HepG2 (cell line): ENCODE data around the gene OCLN. TPM values are rescaled to one million over a fixed set of nuclear protein-coding genes. Genes with fewer than 3 reads are reported as not detected.

Experiments
- ATAC-seq: fragments of 200-7000 bp; cut with Tn5 transposase; 3 replicates; pipeline ENCODE4 v1.9.1; 2020; ENCODE audit warnings: mild to moderate bottlenecking, moderate library complexity
- BruUV-seq: library from RNA; stranded (reverse); fragments of 400-500 nt; replicated peaks from 2 replicates; lab custom pipeline; 2021; lab: Mats Ljungman, UMichigan
- CTCF ChIA-PET: fragments of 300-600 bp; formaldehyde crosslinking; extraction: SDS; loops from one replicate; lab custom pipeline; 2021; ENCODE audit warnings: low total read pairs, inconsistent platforms, low intra/inter-chr PET ratio; lab: Yijun Ruan, JAX
- POLR2A ChIA-PET: fragments of 350-600 bp; sonication (Branson Sonifier 250); formaldehyde crosslinking; loops from one replicate; lab custom pipeline; 2020; ENCODE audit warnings: antibody characterized with exemption, inconsistent platforms; lab: Yijun Ruan, JAX
- DNase-seq: peaks from one replicate; pipeline ENCODE4 v3.0.0-alpha.2; 2015; ENCODE audit warnings: low spot score
- FAIRE-seq: peaks from 3 replicates; lab custom pipeline; 2011; peaks lifted over from hg19 to GRCh38; lab: Jason Lieb, UNC
- H2AFZ ChIP-seq: one replicate; pipeline ENCODE4 v1.6.1; 2011; ENCODE audit warnings: low read length, inconsistent platforms
- H3K27ac ChIP-seq: fragments of 300-600 bp; 3 replicates; pipeline ENCODE4 v1.8.0; 2011; ENCODE audit warnings: mixed run types, mild to moderate bottlenecking, mixed read lengths, low read length, inconsistent platforms; ENCODE audit not compliant: insufficient read depth; ENCODE audit errors: extremely low read length
- H3K27me3 ChIP-seq, 2 experiments: fragments of 200-600 bp in 1 of 2; 2 replicates in 1 of 2; 3 replicates in 1 of 2; pipeline versions ENCODE4 v1.6.0 to v1.8.0; 2011; ENCODE audit warnings: low read length in 2 of 2, mild to moderate bottlenecking in 2 of 2, moderate library complexity in 2 of 2, inconsistent platforms in 1 of 2; ENCODE audit not compliant: insufficient read depth in 2 of 2, control insufficient read depth in 1 of 2
- H3K36me3 ChIP-seq, 2 experiments: fragments of 200-600 bp in 1 of 2; replicated peaks in 1 of 2; 2 replicates in 1 of 2; 3 replicates in 1 of 2; pipeline versions ENCODE4 v1.5.1 to v1.8.0; 2011; ENCODE audit warnings: low read length in 2 of 2, inconsistent platforms in 1 of 2; ENCODE audit not compliant: insufficient read depth in 2 of 2, control insufficient read depth in 1 of 2
- H3K4me1 ChIP-seq: 2 replicates; pipeline ENCODE4 v1.5.1; 2012; ENCODE audit warnings: low read length, inconsistent platforms; ENCODE audit not compliant: insufficient read depth
- H3K4me2 ChIP-seq: 2 replicates; pipeline ENCODE4 v1.6.0; 2011; ENCODE audit warnings: low read depth, low read length, inconsistent platforms
- H3K4me3 ChIP-seq, 3 experiments: fragments of 200-600 bp in 1 of 3; sonication (generic), shearing (Covaris generic) in 1 of 3; replicated peaks in 1 of 3; 2 replicates each; pipeline ENCODE4 v1.5.1; 2011 to 2016; ENCODE audit warnings: low read length in 3 of 3, inconsistent platforms in 2 of 3, low read depth in 2 of 3, mild to moderate bottlenecking in 2 of 3, control low read depth in 1 of 3, mixed read lengths in 1 of 3; ENCODE audit not compliant: insufficient read depth in 1 of 3
- H3K79me2 ChIP-seq: one replicate; pipeline ENCODE4 v1.6.1; 2011; ENCODE audit warnings: low read length, inconsistent platforms; ENCODE audit not compliant: insufficient read depth
- H3K9ac ChIP-seq: 2 replicates; pipeline ENCODE4 v1.6.0; 2011; ENCODE audit warnings: mild to moderate bottlenecking, low read depth, low read length, inconsistent platforms; ENCODE audit not compliant: insufficient read depth
- H3K9me3 ChIP-seq: 2 replicates; pipeline ENCODE4 v1.5.1; 2012; ENCODE audit warnings: mild to moderate bottlenecking, low read length
- H4K20me1 ChIP-seq: 2 replicates; pipeline ENCODE4 v1.6.0; 2011; ENCODE audit warnings: inconsistent platforms, mild to moderate bottlenecking, low read length, moderate library complexity; ENCODE audit not compliant: insufficient read depth
- DMAP1 ChIP-seq: IDR thresholded peaks from 2 replicates; pipeline ENCODE4 v1.6.1; 2016
- KLF6 ChIP-seq: IDR thresholded peaks from 2 replicates; pipeline ENCODE4 v1.8.0; 2016; ENCODE audit warnings: missing biosample characterization, missing genetic modification reagents
- MBD4 ChIP-seq: IDR thresholded peaks from 2 replicates; pipeline ENCODE4 v1.6.1; 2012; ENCODE audit warnings: low read length, inconsistent platforms, borderline replicate concordance
- ZMYM2 ChIP-seq: sonication (generic); formaldehyde crosslinking; IDR thresholded peaks from 2 replicates; pipeline ENCODE4 v1.8.0; 2022; ENCODE audit warnings: mild to moderate bottlenecking, missing genetic modification reagents
- ZNF20 ChIP-seq: sonication (generic); formaldehyde crosslinking; IDR thresholded peaks from 2 replicates; pipeline ENCODE4 v1.4.0; 2020; ENCODE audit warnings: mild to moderate bottlenecking, moderate library complexity, missing genetic modification reagents
- ZNF251 ChIP-seq: sonication (generic); formaldehyde crosslinking; IDR thresholded peaks from 2 replicates; pipeline ENCODE4 v1.9.0; 2021; ENCODE audit warnings: mild to moderate bottlenecking, missing genetic modification reagents
- ZNF280D ChIP-seq: sonication (generic); formaldehyde crosslinking; IDR thresholded peaks from 2 replicates; pipeline ENCODE4 v1.5.1; 2020; ENCODE audit warnings: mild to moderate bottlenecking, missing genetic modification reagents
- ZNF362 ChIP-seq: sonication (generic); formaldehyde crosslinking; IDR thresholded peaks from 2 replicates; pipeline ENCODE4 v1.4.0; 2020; ENCODE audit warnings: missing genetic modification reagents, mild to moderate bottlenecking, borderline replicate concordance
- ZNF557 ChIP-seq: sonication (generic); formaldehyde crosslinking; IDR thresholded peaks from 2 replicates; pipeline ENCODE4 v1.4.0; 2020; ENCODE audit warnings: missing genetic modification reagents
- ZNF709 ChIP-seq: sonication (generic); formaldehyde crosslinking; IDR thresholded peaks from 2 replicates; pipeline ENCODE4 v1.5.0; 2020; ENCODE audit warnings: mild to moderate bottlenecking, missing genetic modification reagents
- WGBS: methylation state at CpG from one replicate; pipeline ENCODE4 v1.1.6; 2017; ENCODE audit warnings: low lambda C conversion rate; 5-methylcytosine and 5-hydroxymethylcytosine counted together
- in situ Hi-C: cut with HindIII; loops from 2 replicates; pipeline ENCODE4 v1.10.0; 2017; ENCODE audit warnings: low pct_unique_long_range_greater_than_20kb; ENCODE audit not compliant: extremely low pct_ligation_motif_present
- intact Hi-C: fragments of 100-400 bp; cut with micrococcal nuclease; formaldehyde crosslinking; loops from one replicate; pipeline ENCODE4 v1.10.0; 2022; ENCODE audit not compliant: unreplicated experiment
- polyA plus RNA-seq, 8 experiments: library from polyadenylated mRNA; depleted of rRNA in 3 of 8; stranded (reverse) in 7 of 8; unstranded in 1 of 8; fragments of >200 nt; fragmentation: Illumina TruSeq in 4 of 8; extraction: Trizol in 4 of 8; gene quantifications; 2 replicates each; pipeline versions ENCODE4 v1.2.1 to v1.2.3, GENCODE V29; 2011 to 2016; ENCODE audit warnings: low read depth in 4 of 8, missing spikeins in 1 of 8, mixed read lengths in 1 of 8; ENCODE audit not compliant: insufficient read depth in 1 of 8
- total RNA-seq, 5 experiments: library from RNA; depleted of rRNA; stranded (reverse); fragments of >200 nt; fragmentation: Illumina TruSeq; extraction: Trizol; gene quantifications; 2 replicates each; pipeline ENCODE4 v1.2.3, GENCODE V29; 2016; ENCODE audit warnings: low read depth in 1 of 5

Gene OCLN
- total and polyA plus RNA-seq, 2 of the 13 experiments (the other 11 are each of a cell fraction or from before 2014, with no cell fraction given), result 24.1 to 34.8 TPM

- TF ChIP-seq KLF6 (CRISPR knock-in tag), result no peak
- TF ChIP-seq ZNF557 (CRISPR knock-in tag), result no peak
- TF ChIP-seq DMAP1 (CRISPR knock-in tag), result 0 out of 2 replicates have a peak, but pooled peaks have one; percentile 6
Measured at GRCh38 chr5:69493396-69494133, 975 bp downstream of the OCLN start (continued).

GRCh38 chr5:69494452-69494851 lies 1.9 kb downstream of the OCLN start:
- H3K9ac ChIP-seq, result peak overlapping the region; percentile 85; the same call in 1 of the 2 replicates
- 65% methylated on average over 8 of the region's 8 CpGs for WGBS
- intact Hi-C loops, result loop anchor here (5.0 kb wide), 2 partner anchors 37 to 57 kb away; no protein-coding TSS in a partner anchor
- FAIRE-seq (no peak), ATAC-seq (no peak), DNase-seq (no peak)
- H3K79me2 ChIP-seq, result peaks cover 56% of the 10 kb centered on the region
- H4K20me1 ChIP-seq, result no peaks in the 10 kb centered on the region; the same call in 1 of the 2 replicates
- CTCF ChIA-PET, result no interaction called here
- no peaks in the 10 kb centered on the region for H3K36me3 ChIP-seq
- in situ Hi-C loops, result loop anchor here (5.0 kb wide), 1 partner anchor 82 kb away; no protein-coding TSS in a partner anchor
- POLR2A ChIA-PET, result no interaction called here
- peak overlapping the region; percentile 73 for H3K4me2 ChIP-seq
- peak overlapping the region; percentile 83 to 96 (median 92) for H3K4me3 ChIP-seq
- H3K9me3 ChIP-seq, result no peaks in the 10 kb centered on the region
- no peak overlapping the region for H2AFZ ChIP-seq
- no TSS peak for BruUV-seq
- H3K27ac ChIP-seq, result no peak overlapping the region
- H3K27me3 ChIP-seq, result no peaks in the 10 kb centered on the region; a peak in 1 of 5 replicates
- TF ChIP-seq ZNF20 (CRISPR knock-in tag), result no peak
- TF ChIP-seq ZMYM2, result 0 out of 2 replicates have a peak, but pooled peaks have one; percentile 40
- no peak for TF ChIP-seq ZNF251 (CRISPR knock-in tag)
- TF ChIP-seq ZNF362, result no peak
- TF ChIP-seq MBD4, result no peak
- no peak for TF ChIP-seq ZNF280D (CRISPR knock-in tag)
- no peak for TF ChIP-seq ZNF709
- TF ChIP-seq, all 625 proteins: peak for 1
- peaks cover 57% of the 10 kb centered on the region for H3K4me1 ChIP-seq
